Osteoblast (primary cell): ENCODE measurements around the gene FOXO3. TPM values are rescaled to one million over a fixed set of nuclear protein-coding genes. Genes with fewer than 3 reads are reported as not detected.

Experiments
- DNase-seq: peaks from one replicate; pipeline ENCODE4 v3.0.0; 2011; ENCODE audit warnings: low spot score, mixed read lengths; ENCODE audit not compliant: insufficient read length; ENCODE audit errors: missing footprints
- H2AFZ ChIP-seq: 2 replicates; pipeline ENCODE4 v1.6.0; 2011; ENCODE audit warnings: mild to moderate bottlenecking, low read length
- H3K27ac ChIP-seq: 2 replicates; pipeline ENCODE4 v1.5.1; 2011; ENCODE audit warnings: mild to moderate bottlenecking, low read depth, low read length, moderate library complexity
- H3K27me3 ChIP-seq: 2 replicates; pipeline ENCODE4 v1.6.0; 2012; ENCODE audit warnings: mild to moderate bottlenecking, control low read depth, inconsistent platforms, low read length, moderate library complexity; ENCODE audit not compliant: insufficient read depth
- H3K36me3 ChIP-seq: 2 replicates; pipeline ENCODE4 v1.5.1; 2011; ENCODE audit warnings: mild to moderate bottlenecking, low read length, control low read depth, moderate library complexity; ENCODE audit not compliant: insufficient read depth
- H3K4me1 ChIP-seq: 2 replicates; pipeline ENCODE4 v1.5.1; 2011; ENCODE audit warnings: mild to moderate bottlenecking, low read length, control low read depth, moderate library complexity; ENCODE audit not compliant: insufficient read depth
- H3K4me2 ChIP-seq: 2 replicates; pipeline ENCODE4 v1.6.0; 2011; ENCODE audit warnings: mild to moderate bottlenecking, low read length; ENCODE audit not compliant: insufficient read depth
- H3K4me3 ChIP-seq: fragments of 200-600 bp; sonication (generic); 3 replicates; pipeline ENCODE4 v1.5.1; 2012; ENCODE audit warnings: mild to moderate bottlenecking, low read length, inconsistent platforms; ENCODE audit not compliant: insufficient read depth
- H3K79me2 ChIP-seq: 2 replicates; pipeline ENCODE4 v1.6.0; 2012; ENCODE audit warnings: mild to moderate bottlenecking, low read length, control low read depth, inconsistent platforms; ENCODE audit not compliant: insufficient read depth
- H3K9me3 ChIP-seq: 2 replicates; pipeline ENCODE4 v1.5.1; 2011; ENCODE audit warnings: low read depth, low read length, control low read depth
- H4K20me1 ChIP-seq: 2 replicates; pipeline ENCODE4 v1.6.0; 2012; ENCODE audit warnings: mild to moderate bottlenecking, low read length, control low read depth; ENCODE audit not compliant: insufficient read depth
- CTCF ChIP-seq: IDR thresholded peaks from 2 replicates; pipeline ENCODE4 v1.5.1; 2011; ENCODE audit warnings: mild to moderate bottlenecking, low read depth, low read length, moderate library complexity; ENCODE audit errors: extremely low read depth
- total RNA-seq: library from RNA; depleted of rRNA; stranded (reverse); fragments of >200 nt; gene quantifications from 2 replicates; pipeline ENCODE4 v1.2.3, GENCODE V29; 2012

FOXO3 gene
- total RNA-seq, 1 donor = 53.2 TPM

DNA sequence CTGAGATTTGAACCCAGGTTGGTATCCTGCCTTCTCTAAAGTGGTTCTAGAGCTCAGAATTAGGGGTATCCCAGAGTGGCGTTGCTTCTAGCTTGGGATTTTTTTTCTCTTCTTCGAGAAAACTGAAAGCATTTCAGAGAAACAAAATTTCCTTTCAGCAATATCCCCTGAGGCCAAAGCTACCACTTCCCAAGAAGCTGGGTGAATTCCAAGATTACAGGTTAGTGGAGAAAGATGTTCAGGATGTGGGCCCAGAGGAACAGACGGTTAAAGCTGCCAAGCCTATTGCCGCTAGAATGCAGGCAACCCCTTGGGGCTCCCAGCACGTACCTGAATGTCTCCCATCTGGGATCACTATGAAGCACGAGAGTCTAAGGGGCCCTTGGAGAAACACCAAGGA is 134.1 kb downstream of the FOXO3 start:
- Histone ChIP-seq H3K4me1 (peaks cover 19% of the 10 kb centered on the region), H3K27ac (no peak overlapping the region), H3K79me2 (no peaks in the 10 kb centered on the region), H3K4me2 (no peak overlapping the region), H3K9me3 (no peaks in the 10 kb centered on the region), H3K36me3 (no peaks in the 10 kb centered on the region), H4K20me1 (peaks cover 3% of the 10 kb centered on the region), H2AFZ (no peak overlapping the region), H3K27me3 (no peaks in the 10 kb centered on the region), H3K4me3 (no peak overlapping the region)
- TF ChIP-seq CTCF = no peak
- no peak for DNase-seq

- TF ChIP-seq CTCF = no peak
Measured at GRCh38 chr6:108697561-108698161, 136.9 kb downstream of the FOXO3 start.

DNA sequence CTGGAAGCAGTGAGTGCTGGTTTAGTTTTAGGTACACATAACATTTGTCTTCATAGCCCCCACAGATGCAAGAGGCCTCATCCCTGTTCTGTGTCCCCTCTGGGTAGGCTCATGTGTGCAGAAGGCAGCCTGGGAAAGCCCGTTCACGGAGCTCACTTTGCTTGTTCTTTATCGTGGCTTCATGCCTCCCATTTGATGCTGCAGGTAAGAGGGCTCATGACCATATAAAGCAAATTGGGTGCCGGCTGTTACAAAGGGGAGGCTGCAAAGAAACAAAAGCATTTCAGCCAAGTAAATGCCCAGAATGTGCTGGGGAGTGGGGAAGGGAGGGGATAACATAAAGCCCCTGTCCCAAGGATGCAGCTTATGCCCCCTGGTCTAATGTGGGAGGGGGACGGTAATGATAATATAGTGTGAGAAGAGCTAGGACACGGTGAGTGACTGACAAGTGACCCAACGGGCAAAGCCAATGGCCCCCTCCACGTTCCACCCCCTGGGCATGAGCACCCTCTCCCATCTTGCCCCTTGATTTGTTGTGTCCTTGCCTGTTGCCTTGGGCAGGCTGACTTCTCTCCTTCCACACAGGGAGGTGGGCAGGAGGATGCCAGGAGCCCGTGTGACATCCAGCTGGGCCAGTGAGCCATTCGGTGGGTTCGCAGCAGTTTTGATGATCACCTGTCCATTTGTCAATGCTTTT is 138.0 kb downstream of the FOXO3 start:
- H3K4me3 ChIP-seq = no peak overlapping the region
- no peak overlapping the region for H2AFZ ChIP-seq
- H3K9me3 ChIP-seq = peaks cover 2% of the 10 kb centered on the region
- no peak for DNase-seq
- no peak overlapping the region for H3K27ac ChIP-seq
- H3K4me1 ChIP-seq = peaks cover 10% of the 10 kb centered on the region
- H4K20me1 ChIP-seq = no peaks in the 10 kb centered on the region
- no peak overlapping the region for H3K4me2 ChIP-seq
- no peaks in the 10 kb centered on the region for H3K36me3 ChIP-seq
- no peaks in the 10 kb centered on the region for H3K27me3 ChIP-seq
- no peaks in the 10 kb centered on the region for H3K79me2 ChIP-seq
- no peak for TF ChIP-seq CTCF

More at GRCh38 chr6:108697561-108698161, 136.9 kb downstream of the FOXO3 start:
- Histone ChIP-seq H3K4me3 (peak overlapping the region; percentile 13), H3K36me3 (no peaks in the 10 kb centered on the region), H3K79me2 (no peaks in the 10 kb centered on the region), H3K4me1 (peaks cover 10% of the 10 kb centered on the region), H3K4me2 (peak overlapping the region; percentile 7), H4K20me1 (no peaks in the 10 kb centered on the region), H3K27ac (no peak overlapping the region), H3K27me3 (no peaks in the 10 kb centered on the region), H3K9me3 (peaks cover 2% of the 10 kb centered on the region), H2AFZ (no peak overlapping the region)
- no peak for DNase-seq

DNA sequence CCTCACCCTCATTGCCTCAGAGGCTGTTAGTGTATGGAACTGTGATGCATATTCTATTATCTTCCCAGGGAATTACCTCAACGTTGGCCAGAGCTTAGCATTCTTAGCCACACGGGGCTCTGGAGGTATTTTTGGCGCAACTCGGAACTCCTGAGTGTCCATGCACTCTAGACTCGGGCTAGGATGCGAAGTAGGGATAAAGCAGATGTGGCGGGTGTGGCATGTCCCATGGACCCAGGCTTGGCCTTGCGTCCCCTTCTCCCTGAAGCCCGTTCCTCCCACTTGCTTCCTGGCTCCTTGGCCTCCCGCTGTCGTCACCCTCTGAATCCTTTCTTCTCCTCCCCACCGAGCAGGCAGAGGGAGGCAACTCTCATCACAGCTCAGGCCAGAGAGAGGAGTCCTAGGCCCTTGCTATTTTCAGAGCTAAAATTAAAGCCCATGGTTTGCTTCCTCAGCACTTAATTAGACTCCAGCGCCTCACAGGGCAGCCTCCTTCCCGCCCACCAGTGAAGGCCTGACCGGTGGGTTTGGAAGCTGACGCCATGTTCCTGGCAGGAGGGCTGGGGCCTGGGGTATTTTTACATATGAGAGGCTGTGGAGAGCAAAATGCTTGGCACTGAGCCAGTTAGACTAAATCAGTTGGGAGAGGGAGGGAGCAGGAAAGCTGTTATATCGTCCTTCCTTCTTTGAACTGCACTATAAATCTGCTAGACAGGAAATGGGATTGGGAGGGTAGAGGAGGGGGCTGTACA is 138.7 kb downstream of the FOXO3 start:
- Histone ChIP-seq H3K36me3 (no peaks in the 10 kb centered on the region), H3K4me3 (no peak overlapping the region), H4K20me1 (no peaks in the 10 kb centered on the region), H3K9me3 (peaks cover 2% of the 10 kb centered on the region), H3K4me1 (peaks cover 10% of the 10 kb centered on the region), H3K4me2 (no peak overlapping the region), H3K79me2 (no peaks in the 10 kb centered on the region), H3K27ac (no peak overlapping the region), H2AFZ (no peak overlapping the region), H3K27me3 (no peaks in the 10 kb centered on the region)
- TF ChIP-seq CTCF = no peak
- DNase-seq = no peak
